Loucy (cell line): ENCODE results near the gene PCTP.

Experiments used
- H2AFZ ChIP-seq: fragments of 200-600 bp; sonication (generic); 2 replicates; pipeline ENCODE4 v1.6.0; 2016; ENCODE audit warnings: antibody characterized with exemption, mild to moderate bottlenecking, low read length, moderate library complexity
- H3F3A ChIP-seq: fragments of 200-600 bp; 2 replicates; pipeline ENCODE4 v1.6.0; 2016; ENCODE audit warnings: antibody characterized with exemption, low read depth, mild to moderate bottlenecking
- H3K27me3 ChIP-seq: fragments of 200-600 bp; sonication (generic); 2 replicates; pipeline ENCODE4 v1.6.1; 2014; ENCODE audit warnings: low read length, mild to moderate bottlenecking; ENCODE audit not compliant: insufficient read depth, poor library complexity, severe bottlenecking
- H3K36me3 ChIP-seq: fragments of 200-600 bp; sonication (generic); 2 replicates; pipeline ENCODE4 v1.6.1; 2016; ENCODE audit warnings: low read length; ENCODE audit not compliant: insufficient read depth
- H3K4me1 ChIP-seq: fragments of 200-600 bp; sonication (generic); 2 replicates; pipeline ENCODE4 v1.5.1; 2014; ENCODE audit warnings: low read length, mild to moderate bottlenecking; ENCODE audit not compliant: insufficient read depth, poor library complexity, severe bottlenecking
- H3K4me2 ChIP-seq: fragments of 200-600 bp; sonication (generic); 2 replicates; pipeline ENCODE4 v1.6.0; 2014; ENCODE audit warnings: antibody characterized with exemption, low read length, low read depth, mild to moderate bottlenecking; ENCODE audit not compliant: poor library complexity, severe bottlenecking
- H3K4me3 ChIP-seq: fragments of 200-600 bp; sonication (generic); 2 replicates; pipeline ENCODE4 v1.5.1; 2014; ENCODE audit warnings: low read length, mild to moderate bottlenecking, mixed read lengths; ENCODE audit not compliant: poor library complexity, severe bottlenecking
- H3K79me2 ChIP-seq: fragments of 200-600 bp; sonication (generic); 2 replicates; pipeline ENCODE4 v1.6.1; 2014; ENCODE audit warnings: low read length; ENCODE audit not compliant: insufficient read depth
- H3K9ac ChIP-seq: fragments of 200-600 bp; sonication (generic); 2 replicates; pipeline ENCODE4 v1.6.0; 2014; ENCODE audit warnings: mild to moderate bottlenecking, low read depth, low read length, moderate library complexity; ENCODE audit not compliant: poor library complexity, severe bottlenecking
- H3K9me2 ChIP-seq: fragments of 200-600 bp; sonication (generic); replicated peaks from 2 replicates; pipeline ENCODE4 v1.6.1; 2016; ENCODE audit warnings: low read depth, low read length, mixed read lengths
- H3K9me3 ChIP-seq: fragments of 200-600 bp; sonication (generic); 2 replicates; pipeline ENCODE4 v1.6.1; 2014; ENCODE audit warnings: mild to moderate bottlenecking, antibody characterized with exemption, low read length, low read depth; ENCODE audit not compliant: insufficient read depth
- H4K20me1 ChIP-seq: fragments of 200-600 bp; sonication (generic); 2 replicates; pipeline ENCODE4 v1.6.0; 2014; ENCODE audit warnings: antibody characterized with exemption, low read length, mild to moderate bottlenecking; ENCODE audit not compliant: insufficient read depth, poor library complexity, severe bottlenecking
- EZH2phosphoT487 ChIP-seq: fragments of 200-600 bp; IDR thresholded peaks from 2 replicates; pipeline ENCODE4 v1.6.1; 2018; ENCODE audit warnings: antibody characterized with exemption, mild to moderate bottlenecking, moderate library complexity, borderline replicate concordance
- TF ChIP-seq, protein P1 (sequence below): fragments of 200-600 bp; sonication (generic); conservative IDR thresholded peaks from 2 replicates; pipeline ENCODE4 v1.5.1; 2014; ENCODE audit warnings: mild to moderate bottlenecking, antibody characterized with exemption, low read length

Gene PCTP

DNA sequence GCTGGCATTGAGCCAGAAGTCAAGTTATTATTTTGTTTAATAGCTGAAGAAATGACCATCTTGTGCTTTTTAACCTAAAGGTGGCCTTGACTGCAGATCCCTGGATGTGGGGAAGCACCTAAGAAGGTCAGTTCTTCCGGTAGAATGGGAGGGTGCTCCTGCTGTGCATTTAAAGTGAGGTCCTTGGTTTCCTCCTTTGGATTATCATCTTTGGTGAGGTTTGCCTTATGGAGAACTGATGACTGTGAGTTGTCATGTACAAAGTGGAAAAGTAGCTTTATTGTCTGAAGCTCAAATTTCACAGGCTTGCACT is 66.5 kb downstream of the PCTP start:
- Histone ChIP-seq H3K27me3 (no peaks in the 10 kb centered on the region), H3K4me2 (no peak overlapping the region), H3K9ac (no peak overlapping the region)

DNA sequence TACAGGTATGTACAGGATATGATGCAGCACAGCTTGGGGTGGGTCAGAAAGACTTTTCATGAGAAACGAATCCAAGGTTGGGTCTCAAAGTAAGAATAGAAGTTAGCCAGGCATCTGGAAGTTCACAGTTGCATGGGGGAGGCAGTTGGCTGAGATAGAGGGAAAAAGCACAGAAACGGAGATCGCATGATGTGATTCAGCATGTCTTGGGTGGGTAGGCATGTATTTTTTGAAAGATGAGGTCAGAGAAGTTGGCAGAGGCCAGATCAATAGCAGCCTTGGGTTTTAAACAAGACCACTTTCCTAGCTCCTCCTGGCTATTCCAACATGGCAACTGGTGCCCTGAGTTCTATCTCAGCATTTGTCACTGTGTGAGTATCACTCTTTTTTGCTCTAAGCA is 67.2 kb downstream of the PCTP start:
- H3K9me2 ChIP-seq: no peaks in the 10 kb centered on the region
- TF ChIP-seq, protein P1, sequence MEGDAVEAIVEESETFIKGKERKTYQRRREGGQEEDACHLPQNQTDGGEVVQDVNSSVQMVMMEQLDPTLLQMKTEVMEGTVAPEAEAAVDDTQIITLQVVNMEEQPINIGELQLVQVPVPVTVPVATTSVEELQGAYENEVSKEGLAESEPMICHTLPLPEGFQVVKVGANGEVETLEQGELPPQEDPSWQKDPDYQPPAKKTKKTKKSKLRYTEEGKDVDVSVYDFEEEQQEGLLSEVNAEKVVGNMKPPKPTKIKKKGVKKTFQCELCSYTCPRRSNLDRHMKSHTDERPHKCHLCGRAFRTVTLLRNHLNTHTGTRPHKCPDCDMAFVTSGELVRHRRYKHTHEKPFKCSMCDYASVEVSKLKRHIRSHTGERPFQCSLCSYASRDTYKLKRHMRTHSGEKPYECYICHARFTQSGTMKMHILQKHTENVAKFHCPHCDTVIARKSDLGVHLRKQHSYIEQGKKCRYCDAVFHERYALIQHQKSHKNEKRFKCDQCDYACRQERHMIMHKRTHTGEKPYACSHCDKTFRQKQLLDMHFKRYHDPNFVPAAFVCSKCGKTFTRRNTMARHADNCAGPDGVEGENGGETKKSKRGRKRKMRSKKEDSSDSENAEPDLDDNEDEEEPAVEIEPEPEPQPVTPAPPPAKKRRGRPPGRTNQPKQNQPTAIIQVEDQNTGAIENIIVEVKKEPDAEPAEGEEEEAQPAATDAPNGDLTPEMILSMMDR: no peak
- no peak for TF ChIP-seq EZH2phosphoT487
- H3K27me3 ChIP-seq: no peaks in the 10 kb centered on the region

More for the DNA sequence above, 66.5 kb downstream of the PCTP start:
- Histone ChIP-seq H3K4me3 (no peak overlapping the region), H3K79me2 (no peaks in the 10 kb centered on the region), H3F3A (no peaks in the 10 kb centered on the region), H3K9me2 (no peaks in the 10 kb centered on the region), H3K9me3 (no peaks in the 10 kb centered on the region), H3K4me1 (no peaks in the 10 kb centered on the region), H2AFZ (no peak overlapping the region), H4K20me1 (no peaks in the 10 kb centered on the region), H3K36me3 (no peaks in the 10 kb centered on the region)
- no peak for TF ChIP-seq EZH2phosphoT487
- TF ChIP-seq, protein P1: no peak

DNA sequence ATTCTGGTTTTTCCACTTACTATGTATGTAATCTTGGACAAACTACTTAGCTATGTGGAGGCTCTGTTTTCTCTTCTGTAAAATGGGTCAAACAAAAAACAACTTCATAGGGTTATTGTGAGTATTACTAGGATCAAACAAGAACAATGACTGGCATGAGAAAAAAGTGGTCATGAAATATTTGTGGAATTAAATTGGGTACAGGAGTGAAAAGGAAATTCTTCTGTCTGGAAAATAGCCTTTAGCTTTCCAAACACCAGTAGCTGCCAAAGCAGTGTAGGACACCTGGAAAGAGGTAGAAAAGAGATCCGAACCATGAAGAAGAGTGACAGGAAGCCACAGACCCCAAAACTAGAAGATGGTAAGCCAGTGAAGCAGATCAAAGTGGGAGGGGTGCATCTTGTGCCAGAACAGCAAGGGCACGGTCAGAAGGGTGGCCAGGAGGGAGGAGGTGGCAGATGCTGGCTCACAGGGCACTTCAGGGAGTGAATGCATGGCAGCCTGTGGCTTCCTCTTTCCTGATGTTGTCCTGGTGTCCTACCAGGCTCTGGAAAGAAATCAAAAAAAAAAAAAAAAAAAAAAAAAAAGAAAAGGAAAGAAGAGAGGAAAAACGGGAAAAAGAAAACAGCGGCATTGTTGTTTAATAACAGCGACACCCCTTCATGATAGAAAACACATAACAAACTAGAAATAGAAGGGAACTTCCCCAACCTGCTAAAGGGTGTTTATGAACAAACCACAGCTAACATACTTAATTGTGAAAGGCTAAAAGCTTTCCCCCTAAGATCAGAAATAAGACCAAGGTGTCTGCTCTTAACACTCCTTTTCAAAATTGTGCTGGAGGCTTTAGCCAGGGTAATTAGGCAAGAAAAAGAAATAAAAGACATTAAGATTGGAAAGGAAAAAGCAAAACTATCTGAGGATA is 67.9 kb downstream of the PCTP start:
- TF ChIP-seq EZH2phosphoT487: no peak
- TF ChIP-seq, protein P1: no peak
- Histone ChIP-seq H3K4me3 (no peak overlapping the region), H3K79me2 (no peaks in the 10 kb centered on the region), H3K27me3 (no peaks in the 10 kb centered on the region), H3K4me1 (no peaks in the 10 kb centered on the region), H3K9me3 (no peaks in the 10 kb centered on the region), H3K9ac (no peak overlapping the region), H2AFZ (no peak overlapping the region), H3K4me2 (no peak overlapping the region), H4K20me1 (no peaks in the 10 kb centered on the region), H3F3A (no peaks in the 10 kb centered on the region), H3K36me3 (no peaks in the 10 kb centered on the region), H3K9me2 (no peaks in the 10 kb centered on the region)

More for the DNA sequence above, 67.2 kb downstream of the PCTP start:
- Histone ChIP-seq H3K9ac (no peak overlapping the region), H3K9me3 (no peaks in the 10 kb centered on the region), H3K36me3 (no peaks in the 10 kb centered on the region), H3K4me1 (no peaks in the 10 kb centered on the region), H3K4me2 (no peak overlapping the region), H3K4me3 (no peak overlapping the region), H4K20me1 (no peaks in the 10 kb centered on the region), H3K79me2 (no peaks in the 10 kb centered on the region), H2AFZ (no peak overlapping the region), H3F3A (no peaks in the 10 kb centered on the region)
